ENCODE results near the gene MAST4. TPM values are rescaled to one million over a fixed set of nuclear protein-coding genes. Genes with fewer than 3 reads are reported as not detected.

MAST4 gene
- total and polyA plus RNA-seq, 4 donors = 3.7 to 9.5 (median 6.5) TPM

DNA sequence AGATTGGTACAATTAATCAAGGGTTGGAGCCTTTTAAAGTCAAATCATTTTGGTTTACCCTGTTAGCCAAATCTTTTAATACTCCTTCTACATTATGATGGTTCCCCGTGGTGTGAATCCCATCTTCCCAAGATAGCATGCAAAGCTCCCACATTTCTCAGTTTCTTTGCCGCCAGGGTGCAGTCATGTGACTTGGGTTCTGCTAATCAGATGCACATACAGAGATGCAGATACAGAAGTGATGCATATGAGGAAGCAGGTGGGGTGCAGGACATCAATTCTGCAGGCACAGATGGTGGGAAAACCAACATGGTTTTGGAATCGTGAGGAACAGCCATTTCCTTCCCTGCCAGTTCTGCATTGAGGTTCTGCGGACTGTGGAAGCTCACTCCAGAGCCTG lies 8.4 kb upstream of the MAST4 start:
- TF ChIP-seq FOXA1 (IDR thresholded peaks at IDR 0.05) = no peak
- TF ChIP-seq REST (IDR thresholded peaks at IDR 0.05) = no peak
- no peak for TF ChIP-seq ZBTB33 (IDR thresholded peaks at IDR 0.05)
- TF ChIP-seq GABPA (IDR thresholded peaks at IDR 0.05 in 1 of 2, conservative IDR thresholded peaks at IDR 0.05 in 1 of 2) = no peak
- TF ChIP-seq SP1 (IDR thresholded peaks at IDR 0.05) = no peak
- TF ChIP-seq, protein P1, sequence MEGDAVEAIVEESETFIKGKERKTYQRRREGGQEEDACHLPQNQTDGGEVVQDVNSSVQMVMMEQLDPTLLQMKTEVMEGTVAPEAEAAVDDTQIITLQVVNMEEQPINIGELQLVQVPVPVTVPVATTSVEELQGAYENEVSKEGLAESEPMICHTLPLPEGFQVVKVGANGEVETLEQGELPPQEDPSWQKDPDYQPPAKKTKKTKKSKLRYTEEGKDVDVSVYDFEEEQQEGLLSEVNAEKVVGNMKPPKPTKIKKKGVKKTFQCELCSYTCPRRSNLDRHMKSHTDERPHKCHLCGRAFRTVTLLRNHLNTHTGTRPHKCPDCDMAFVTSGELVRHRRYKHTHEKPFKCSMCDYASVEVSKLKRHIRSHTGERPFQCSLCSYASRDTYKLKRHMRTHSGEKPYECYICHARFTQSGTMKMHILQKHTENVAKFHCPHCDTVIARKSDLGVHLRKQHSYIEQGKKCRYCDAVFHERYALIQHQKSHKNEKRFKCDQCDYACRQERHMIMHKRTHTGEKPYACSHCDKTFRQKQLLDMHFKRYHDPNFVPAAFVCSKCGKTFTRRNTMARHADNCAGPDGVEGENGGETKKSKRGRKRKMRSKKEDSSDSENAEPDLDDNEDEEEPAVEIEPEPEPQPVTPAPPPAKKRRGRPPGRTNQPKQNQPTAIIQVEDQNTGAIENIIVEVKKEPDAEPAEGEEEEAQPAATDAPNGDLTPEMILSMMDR (IDR thresholded peaks at IDR 0.05; ENCODE audit: low read depth, low read length, missing input control) = no peak
- TF ChIP-seq HNF4G (IDR thresholded peaks at IDR 0.05) = no peak
- TF ChIP-seq EGR1 (IDR thresholded peaks at IDR 0.05; ENCODE audit: low read depth in 2 of 2) = no peak
- TF ChIP-seq YY1 (IDR thresholded peaks at IDR 0.05) = no peak
- TF ChIP-seq HNF4A (conservative IDR thresholded peaks at IDR 0.05) = no peak
- TF ChIP-seq JUND (IDR thresholded peaks at IDR 0.05) = no peak
- TF ChIP-seq, protein P2, sequence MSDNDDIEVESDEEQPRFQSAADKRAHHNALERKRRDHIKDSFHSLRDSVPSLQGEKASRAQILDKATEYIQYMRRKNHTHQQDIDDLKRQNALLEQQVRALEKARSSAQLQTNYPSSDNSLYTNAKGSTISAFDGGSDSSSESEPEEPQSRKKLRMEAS (IDR thresholded peaks at IDR 0.05) = no peak
- no peak for TF ChIP-seq RAD21 (IDR thresholded peaks at IDR 0.05)
- Histone ChIP-seq H3K4me3 (ENCODE audit: low read depth in 1 of 3, low read length in 3 of 3) (no peak overlapping the region), H3K9me3 (ENCODE audit: control insufficient read depth in 4 of 4, low read length in 3 of 4) (no peaks in the 10 kb centered on the region), H3K27ac (ENCODE audit: low read depth in 1 of 2, low read length in 2 of 2) (no peak overlapping the region), H3K27me3 (ENCODE audit: control insufficient read depth in 4 of 4, insufficient read depth in 4 of 4, low read length in 3 of 4) (peaks cover 0 to 2% (median 0%) of the 10 kb centered on the region in 4 donors), H3K9ac (ENCODE audit: low read depth in 1 of 2, low read length in 2 of 2) (no peak overlapping the region), H3K36me3 (ENCODE audit: control insufficient read depth in 4 of 4, insufficient read depth in 3 of 4, low read depth in 1 of 4, low read length in 3 of 4) (no peaks in the 10 kb centered on the region), H3K4me1 (ENCODE audit: control insufficient read depth in 4 of 4, insufficient read depth in 4 of 4, low read length in 3 of 4) (no peaks in the 10 kb centered on the region)
- DNase-seq (ENCODE audit: low spot score) = no peak
- WGBS = 83% methylated on average over 4 of the region's 4 CpGs

- no peak overlapping the region for H3K9ac ChIP-seq (ENCODE audit: low read depth in 1 of 2, low read length in 2 of 2)
These were observed 516 bp downstream of the MAST4 start for GRCh38 chr5:66596636-66597182.

More at GRCh38 chr5:66596636-66597182, 516 bp downstream of the MAST4 start:
- Histone ChIP-seq H3K4me3 (ENCODE audit: low read depth in 1 of 3, low read length in 3 of 3) (peak overlapping the region; percentile 47 to 82 (median 81)), H3K27ac (ENCODE audit: low read depth in 1 of 2, low read length in 2 of 2) (no peak overlapping the region), H3K36me3 (ENCODE audit: control insufficient read depth in 4 of 4, insufficient read depth in 3 of 4, low read depth in 1 of 4, low read length in 3 of 4) (no peaks in the 10 kb centered on the region), H3K9me3 (ENCODE audit: control insufficient read depth in 4 of 4, low read length in 3 of 4) (no peaks in the 10 kb centered on the region), H3K27me3 (ENCODE audit: control insufficient read depth in 4 of 4, insufficient read depth in 4 of 4, low read length in 3 of 4) (no peaks in the 10 kb centered on the region), H3K4me1 (ENCODE audit: control insufficient read depth in 4 of 4, insufficient read depth in 4 of 4, low read length in 3 of 4) (peaks cover 6 to 22% (median 18%) of the 10 kb centered on the region in 4 donors)
- 1% methylated on average over 56 of the region's 56 CpGs for WGBS
- no peak for TF ChIP-seq TAF1 (conservative IDR thresholded peaks at IDR 0.05)
- no peak for TF ChIP-seq RAD21 (IDR thresholded peaks at IDR 0.05)
- no peak for TF ChIP-seq FOXA2 (IDR thresholded peaks at IDR 0.05)
- TF ChIP-seq HNF4G (IDR thresholded peaks at IDR 0.05) = no peak
- no peak for TF ChIP-seq REST (IDR thresholded peaks at IDR 0.05)
- no peak for TF ChIP-seq HNF4A (conservative IDR thresholded peaks at IDR 0.05)
- no peak for TF ChIP-seq EGR1 (IDR thresholded peaks at IDR 0.05; ENCODE audit: low read depth in 2 of 2)
- TF ChIP-seq, protein P1 (IDR thresholded peaks at IDR 0.05; ENCODE audit: low read depth, low read length, missing input control) = no peak
- peak; percentile 34 for DNase-seq (ENCODE audit: low spot score)

Measured in liver (tissue), 9 donors.